ENCODE data around the gene CLIP1.
A peak's percentile ranks its signal among the peaks of the same experiment; 100 is the strongest.
"Not testable (repeated sequence)": the region's sequence is repeated elsewhere in the genome, so short reads cannot be mapped to it uniquely, and the experiment has no call there.

Gene CLIP1

GRCh38 chr12:122356991-122357390, 65.5 kb downstream of the CLIP1 start:
- not testable (repeated sequence) for H3K23ac ChIP-seq (ENCODE audit: low read length); H2AK5ac ChIP-seq (ENCODE audit: low read length); H3K9me3 ChIP-seq (ENCODE audit: insufficient read depth, low read depth, low read length); H3K18ac ChIP-seq (ENCODE audit: low read length); H2BK120ac ChIP-seq (ENCODE audit: insufficient read depth, low read length, poor library complexity); H3K4ac ChIP-seq (ENCODE audit: low read depth, low read length); H3K79me1 ChIP-seq (ENCODE audit: low read length); H2AFZ ChIP-seq (ENCODE audit: insufficient read depth, low read length, poor library complexity); DNase-seq; H3K4me2 ChIP-seq (ENCODE audit: low read length); H3K14ac ChIP-seq (ENCODE audit: low read length); H3K27me3 ChIP-seq (ENCODE audit: insufficient read depth, low read length); H3K9ac ChIP-seq (ENCODE audit: low read length); H3K79me2 ChIP-seq (ENCODE audit: control insufficient read depth, insufficient read depth, low read length, poor library complexity); H2BK12ac ChIP-seq (ENCODE audit: low read length); H4K8ac ChIP-seq (ENCODE audit: low read depth, low read length); H3K4me1 ChIP-seq (ENCODE audit: control insufficient read depth in 1 of 2, insufficient read depth in 2 of 2, low read length in 2 of 2); H4K12ac ChIP-seq (ENCODE audit: low read depth, low read length); H3K27ac ChIP-seq (ENCODE audit: low read depth, low read length); H3K4me3 ChIP-seq (ENCODE audit: low read depth, low read length); H2BK5ac ChIP-seq (ENCODE audit: low read depth, low read length, poor library complexity); H4K91ac ChIP-seq (ENCODE audit: low read depth, low read length)
- WGBS (ENCODE audit: extremely low coverage, insufficient coverage, insufficient read length) = no CpG with 5 or more reads among the region's 27 CpGs
- peaks cover 44 to 46% of the 10 kb centered on the region in 2 experiments for H3K36me3 ChIP-seq (ENCODE audit: control insufficient read depth in 1 of 2, insufficient read depth in 2 of 2, low read length in 2 of 2)

- no peak overlapping the region for H3K14ac ChIP-seq (ENCODE audit: low read length)
- H3K36me3 ChIP-seq (ENCODE audit: control insufficient read depth in 1 of 2, insufficient read depth in 2 of 2, low read length in 2 of 2) = peaks cover 39 to 42% of the 10 kb centered on the region in 2 experiments
- no peak overlapping the region for H4K8ac ChIP-seq (ENCODE audit: low read depth, low read length)
- no peak overlapping the region for H4K12ac ChIP-seq (ENCODE audit: low read depth, low read length)
- no peak overlapping the region for H3K9ac ChIP-seq (ENCODE audit: low read length)
- peak; percentile 59 to 76 for DNase-seq
- H3K4ac ChIP-seq (ENCODE audit: low read depth, low read length) = no peak overlapping the region
- H2BK12ac ChIP-seq (ENCODE audit: low read length) = no peak overlapping the region
- no peak overlapping the region for H2BK5ac ChIP-seq (ENCODE audit: low read depth, low read length, poor library complexity)
- no peak overlapping the region for H3K4me3 ChIP-seq (ENCODE audit: low read depth, low read length)
- H3K4me2 ChIP-seq (ENCODE audit: low read length) = no peak overlapping the region
- H2BK120ac ChIP-seq (ENCODE audit: insufficient read depth, low read length, poor library complexity) = no peak overlapping the region
- no peaks in the 10 kb centered on the region for H3K4me1 ChIP-seq (ENCODE audit: control insufficient read depth in 1 of 2, insufficient read depth in 2 of 2, low read length in 2 of 2)
- no peak overlapping the region for H3K27ac ChIP-seq (ENCODE audit: low read depth, low read length)
- no peak overlapping the region for H3K18ac ChIP-seq (ENCODE audit: low read length)
- H4K91ac ChIP-seq (ENCODE audit: low read depth, low read length) = no peak overlapping the region
- no peak overlapping the region for H2AFZ ChIP-seq (ENCODE audit: insufficient read depth, low read length, poor library complexity)
- no peak overlapping the region for H2AK5ac ChIP-seq (ENCODE audit: low read length)
- H3K27me3 ChIP-seq (ENCODE audit: insufficient read depth, low read length) = no peaks in the 10 kb centered on the region
- H3K79me1 ChIP-seq (ENCODE audit: low read length) = no peaks in the 10 kb centered on the region
- H3K79me2 ChIP-seq (ENCODE audit: control insufficient read depth, insufficient read depth, low read length, poor library complexity) = no peaks in the 10 kb centered on the region
- no peaks in the 10 kb centered on the region for H3K9me3 ChIP-seq (ENCODE audit: insufficient read depth, low read depth, low read length)
- no peak overlapping the region for H3K23ac ChIP-seq (ENCODE audit: low read length)
- WGBS (ENCODE audit: extremely low coverage, insufficient coverage, insufficient read length) = no CpG with 5 or more reads among the region's 3 CpGs
These were observed 66.3 kb downstream of the CLIP1 start for GRCh38 chr12:122356192-122356635.

- H3K4me2 ChIP-seq (ENCODE audit: low read length) = no peak overlapping the region
- no peak overlapping the region for H4K12ac ChIP-seq (ENCODE audit: low read depth, low read length)
- H2BK12ac ChIP-seq (ENCODE audit: low read length) = no peak overlapping the region
- no peak overlapping the region for H2AFZ ChIP-seq (ENCODE audit: insufficient read depth, low read length, poor library complexity)
- no peak overlapping the region for H3K14ac ChIP-seq (ENCODE audit: low read length)
- peaks cover 36 to 37% of the 10 kb centered on the region in 2 experiments for H3K36me3 ChIP-seq (ENCODE audit: control insufficient read depth in 1 of 2, insufficient read depth in 2 of 2, low read length in 2 of 2)
- H4K91ac ChIP-seq (ENCODE audit: low read depth, low read length) = no peak overlapping the region
- no peaks in the 10 kb centered on the region for H3K9me3 ChIP-seq (ENCODE audit: insufficient read depth, low read depth, low read length)
- no peaks in the 10 kb centered on the region for H3K4me1 ChIP-seq (ENCODE audit: control insufficient read depth in 1 of 2, insufficient read depth in 2 of 2, low read length in 2 of 2)
- H3K4ac ChIP-seq (ENCODE audit: low read depth, low read length) = no peak overlapping the region
- no peak overlapping the region for H3K23ac ChIP-seq (ENCODE audit: low read length)
- no peak overlapping the region for H2BK5ac ChIP-seq (ENCODE audit: low read depth, low read length, poor library complexity)
- no CpG with 5 or more reads among the region's 11 CpGs for WGBS (ENCODE audit: extremely low coverage, insufficient coverage, insufficient read length)
- H2BK120ac ChIP-seq (ENCODE audit: insufficient read depth, low read length, poor library complexity) = no peak overlapping the region
- H2AK5ac ChIP-seq (ENCODE audit: low read length) = no peak overlapping the region
- no peak overlapping the region for H4K8ac ChIP-seq (ENCODE audit: low read depth, low read length)
- no peaks in the 10 kb centered on the region for H3K27me3 ChIP-seq (ENCODE audit: insufficient read depth, low read length)
- no peak overlapping the region for H3K4me3 ChIP-seq (ENCODE audit: low read depth, low read length)
- no peak overlapping the region for H3K18ac ChIP-seq (ENCODE audit: low read length)
- H3K9ac ChIP-seq (ENCODE audit: low read length) = no peak overlapping the region
- H3K79me2 ChIP-seq (ENCODE audit: control insufficient read depth, insufficient read depth, low read length, poor library complexity) = no peaks in the 10 kb centered on the region
- no peak for DNase-seq
- no peak overlapping the region for H3K27ac ChIP-seq (ENCODE audit: low read depth, low read length)
- H3K79me1 ChIP-seq (ENCODE audit: low read length) = no peaks in the 10 kb centered on the region
These were observed 66.8 kb downstream of the CLIP1 start for GRCh38 chr12:122355706-122356105.

- H2AFZ ChIP-seq (ENCODE audit: insufficient read depth, low read length, poor library complexity) = no peak overlapping the region
- H3K4ac ChIP-seq (ENCODE audit: low read depth, low read length) = no peak overlapping the region
- H4K8ac ChIP-seq (ENCODE audit: low read depth, low read length) = no peak overlapping the region
- H3K23ac ChIP-seq (ENCODE audit: low read length) = no peak overlapping the region
- H3K27ac ChIP-seq (ENCODE audit: low read depth, low read length) = no peak overlapping the region
- no peak for DNase-seq
- no peak overlapping the region for H4K91ac ChIP-seq (ENCODE audit: low read depth, low read length)
- H3K4me2 ChIP-seq (ENCODE audit: low read length) = no peak overlapping the region
- 100% methylated on average over 1 of the region's 24 CpGs for WGBS (ENCODE audit: extremely low coverage, insufficient coverage, insufficient read length)
- no peaks in the 10 kb centered on the region for H3K79me2 ChIP-seq (ENCODE audit: control insufficient read depth, insufficient read depth, low read length, poor library complexity)
- H3K79me1 ChIP-seq (ENCODE audit: low read length) = no peaks in the 10 kb centered on the region
- no peaks in the 10 kb centered on the region for H3K4me1 ChIP-seq (ENCODE audit: control insufficient read depth in 1 of 2, insufficient read depth in 2 of 2, low read length in 2 of 2)
- H3K9me3 ChIP-seq (ENCODE audit: insufficient read depth, low read depth, low read length) = no peaks in the 10 kb centered on the region
- no peak overlapping the region for H2BK5ac ChIP-seq (ENCODE audit: low read depth, low read length, poor library complexity)
- H3K36me3 ChIP-seq (ENCODE audit: control insufficient read depth in 1 of 2, insufficient read depth in 2 of 2, low read length in 2 of 2) = peaks cover 35 to 37% of the 10 kb centered on the region in 2 experiments
- H3K27me3 ChIP-seq (ENCODE audit: insufficient read depth, low read length) = no peaks in the 10 kb centered on the region
- no peak overlapping the region for H3K14ac ChIP-seq (ENCODE audit: low read length)
- no peak overlapping the region for H4K12ac ChIP-seq (ENCODE audit: low read depth, low read length)
- H2AK5ac ChIP-seq (ENCODE audit: low read length) = no peak overlapping the region
- no peak overlapping the region for H3K4me3 ChIP-seq (ENCODE audit: low read depth, low read length)
- H3K18ac ChIP-seq (ENCODE audit: low read length) = no peak overlapping the region
- H3K9ac ChIP-seq (ENCODE audit: low read length) = no peak overlapping the region
- no peak overlapping the region for H2BK120ac ChIP-seq (ENCODE audit: insufficient read depth, low read length, poor library complexity)
- no peak overlapping the region for H2BK12ac ChIP-seq (ENCODE audit: low read length)
These were observed 67.4 kb downstream of the CLIP1 start for GRCh38 chr12:122354958-122355641.
